ENCODE measurements around the gene CSH1. TPM values are rescaled to one million over a fixed set of nuclear protein-coding genes. Genes with fewer than 3 reads are reported as not detected.
"Not testable (repeated sequence)": the region's sequence is repeated elsewhere in the genome, so short reads cannot be mapped to it uniquely, and the experiment has no call there.

The CSH1 gene
- total RNA-seq, 1 donor from 2014 or later: not detected

DNA sequence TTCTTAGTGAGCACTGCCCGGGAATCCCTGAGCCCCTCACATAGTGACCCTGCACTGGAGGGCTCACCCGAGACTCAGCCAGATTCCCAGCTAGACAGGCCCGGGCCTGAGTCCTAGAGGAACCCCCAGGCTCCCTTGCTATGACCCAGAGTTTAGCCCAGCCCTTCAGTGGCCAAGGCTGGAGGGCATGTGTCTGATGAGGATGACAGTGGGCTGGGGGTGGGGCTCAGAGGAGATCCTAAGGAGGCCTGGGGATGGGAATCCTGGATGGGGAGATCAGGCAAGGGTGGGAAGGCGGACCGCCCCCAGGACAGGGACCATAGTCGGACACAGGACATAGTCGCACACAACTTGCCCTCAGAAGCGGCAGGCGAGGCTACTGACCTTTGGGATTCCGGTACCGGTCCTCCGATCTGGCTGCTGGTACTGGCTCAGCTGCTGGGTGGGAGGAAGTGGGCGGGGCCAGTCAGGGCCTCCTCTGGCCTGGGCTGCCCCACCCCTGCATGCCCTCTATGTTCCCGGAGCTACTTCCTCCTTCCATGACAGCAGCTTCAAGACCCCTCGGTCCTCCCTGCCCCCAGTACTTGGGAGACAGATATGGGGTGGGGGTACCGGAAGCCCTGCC, 34.7 kb upstream of the CSH1 start:
- DNase-seq (ENCODE audit: missing footprints) (peak; percentile 87), ATAC-seq (peak; percentile 77)
- intact Hi-C loops (cut with DNase I): loop anchor here (5.0 kb wide), 1 partner anchor 61 kb away; no protein-coding TSS in a partner anchor

DNA sequence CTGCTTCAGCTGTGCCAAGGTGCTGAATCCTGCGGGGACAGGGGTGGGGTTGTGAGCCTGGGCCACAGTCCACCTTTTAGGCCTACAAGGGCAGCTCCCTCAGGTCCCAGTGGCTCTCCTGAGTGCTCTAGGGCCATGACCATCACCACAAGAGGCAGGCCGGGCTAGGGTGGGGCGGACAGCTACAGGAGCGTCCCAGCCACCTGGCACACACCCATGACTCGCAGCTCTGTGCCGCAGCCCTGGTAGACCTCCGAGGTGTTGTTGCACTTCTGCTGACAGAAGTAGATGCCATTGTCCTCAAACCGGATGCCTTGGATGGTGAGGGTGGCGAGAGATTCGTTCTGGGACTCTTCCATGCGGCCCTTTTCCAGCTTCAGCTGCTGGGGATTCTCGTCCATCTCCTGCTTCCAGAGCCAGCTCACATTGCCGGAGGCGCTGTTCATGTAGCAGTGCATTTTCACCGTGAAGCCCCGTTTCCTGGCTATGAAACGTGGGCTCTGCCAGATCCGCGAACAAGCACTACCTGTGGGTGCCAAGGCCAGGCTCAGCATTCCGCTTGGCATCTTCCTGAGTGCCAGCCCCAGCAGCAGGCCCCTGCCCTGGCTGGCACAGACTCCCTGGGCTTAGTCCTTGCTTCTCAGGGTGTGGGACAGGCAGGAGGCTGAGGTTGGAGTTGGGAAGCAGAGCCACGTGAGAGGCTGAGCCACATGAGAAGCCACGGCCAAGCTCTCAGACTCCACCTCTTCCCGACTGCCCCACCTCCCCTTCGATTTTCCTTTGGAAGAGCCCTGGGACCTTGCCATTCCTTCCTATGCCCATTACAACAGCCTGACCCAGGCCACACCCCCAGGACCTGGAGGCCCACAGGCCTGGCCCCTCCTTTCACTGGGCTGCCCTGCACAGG, 33.7 kb upstream of the CSH1 start:
- intact Hi-C loops (cut with DNase I): loop anchor here (5.0 kb wide), 1 partner anchor 62 kb away; no protein-coding TSS in a partner anchor
- ATAC-seq (no peak), DNase-seq (ENCODE audit: missing footprints) (peak; percentile 28)

DNA sequence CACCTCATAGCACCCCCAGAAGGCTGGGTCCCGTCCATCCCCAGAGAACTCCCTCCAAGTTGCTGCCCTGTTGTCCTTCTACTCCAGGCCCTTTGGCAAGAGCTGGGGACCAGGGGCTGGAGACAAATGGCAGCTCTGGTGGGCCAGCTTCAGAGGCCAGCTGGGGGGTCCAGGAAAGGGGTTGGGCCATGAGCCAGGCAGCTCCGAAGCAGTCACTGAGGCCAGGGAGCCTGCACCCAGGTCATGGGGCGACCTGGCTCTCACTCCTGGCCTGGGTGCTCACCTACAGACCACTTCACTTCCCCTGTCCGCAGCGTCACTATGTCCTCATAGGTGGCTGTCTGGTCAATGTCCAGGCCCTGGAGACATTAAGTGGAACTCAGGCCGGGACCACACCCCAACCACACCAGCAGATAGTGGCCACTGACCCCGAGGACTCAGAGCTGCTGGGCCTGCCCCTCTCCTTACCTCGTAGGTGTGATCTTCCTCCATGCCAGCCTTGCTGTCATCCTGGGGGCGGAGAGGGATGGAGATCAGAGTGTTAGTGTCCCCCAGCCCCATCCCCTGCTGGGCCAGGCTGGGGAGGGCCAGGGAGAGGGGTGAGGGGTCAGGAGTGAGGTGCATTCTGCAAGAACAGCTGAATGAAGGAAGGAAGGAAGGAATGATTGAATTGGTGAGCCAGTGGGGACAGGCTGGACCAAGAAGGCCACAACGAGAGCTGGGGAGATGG, 32.8 kb upstream of the CSH1 start:
- intact Hi-C loops (cut with DNase I): no loop called here
- ATAC-seq (no peak), DNase-seq (ENCODE audit: missing footprints) (peak; percentile 21)

DNA sequence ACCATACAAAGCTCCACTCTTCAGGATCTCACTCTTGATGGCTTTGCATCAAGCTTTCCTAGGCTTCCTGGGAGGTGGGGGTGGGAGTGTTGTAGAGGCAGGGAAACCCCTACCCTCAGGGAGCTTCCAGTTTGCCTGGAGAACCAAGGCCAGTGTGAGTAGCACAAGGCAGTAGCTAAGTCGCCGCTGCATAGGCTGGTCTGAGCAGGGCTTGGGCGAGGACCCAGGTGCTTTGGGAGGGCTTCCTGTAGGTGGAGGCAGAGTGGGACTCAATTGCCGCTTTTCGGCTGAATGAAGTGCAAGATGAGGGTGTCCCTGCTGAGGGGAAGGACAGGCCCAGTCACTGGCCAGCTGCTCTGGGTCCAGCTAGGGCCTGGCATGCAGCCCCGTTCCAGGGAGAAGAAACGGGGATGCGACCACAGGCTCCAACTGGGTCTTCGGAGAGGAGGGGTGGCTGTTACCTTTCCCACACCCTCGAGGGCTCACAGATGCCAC, 31.8 kb upstream of the CSH1 start:
- ATAC-seq: no peak
- intact Hi-C loops (cut with DNase I): no loop called here
- DNase-seq (ENCODE audit: missing footprints): peak; percentile 16

DNA sequence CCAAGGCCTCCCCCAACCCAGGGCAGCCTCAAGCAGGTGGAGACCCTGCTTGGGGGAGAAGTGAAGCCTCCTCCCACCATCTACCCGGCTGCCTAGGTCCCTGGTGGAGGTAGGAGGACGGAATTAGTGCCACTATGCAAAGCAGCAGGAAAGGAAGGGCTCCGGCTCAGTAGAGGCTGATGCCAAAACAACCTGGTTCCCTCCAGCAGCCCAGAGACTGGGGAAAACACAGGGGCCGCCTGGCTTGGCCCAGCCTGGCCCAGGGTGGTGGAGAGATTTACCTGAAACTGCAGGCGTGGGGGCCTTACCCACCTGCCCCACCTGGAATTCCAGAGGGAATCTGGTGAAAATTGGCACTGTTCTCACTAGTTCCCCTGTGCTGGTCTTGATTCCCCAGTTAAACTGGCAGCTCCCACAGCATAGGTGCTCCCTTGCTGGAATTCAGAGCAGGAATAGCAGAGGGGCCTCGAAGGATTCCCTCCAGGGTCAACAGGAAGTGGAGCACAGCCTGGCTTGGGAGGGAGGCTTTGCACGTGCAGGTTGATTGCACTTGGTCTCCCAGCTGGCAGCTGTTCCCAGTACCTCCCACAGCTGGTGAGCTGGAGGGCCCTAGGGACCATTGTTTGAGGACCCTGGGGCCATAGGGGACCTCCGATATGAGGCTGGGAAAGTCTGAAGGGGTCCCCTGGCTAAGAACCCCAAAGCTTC, 31.2 kb upstream of the CSH1 start:
- intact Hi-C loops (cut with DNase I): no loop called here
- DNase-seq (ENCODE audit: missing footprints) (peak; percentile 39), ATAC-seq (no peak)

DNA sequence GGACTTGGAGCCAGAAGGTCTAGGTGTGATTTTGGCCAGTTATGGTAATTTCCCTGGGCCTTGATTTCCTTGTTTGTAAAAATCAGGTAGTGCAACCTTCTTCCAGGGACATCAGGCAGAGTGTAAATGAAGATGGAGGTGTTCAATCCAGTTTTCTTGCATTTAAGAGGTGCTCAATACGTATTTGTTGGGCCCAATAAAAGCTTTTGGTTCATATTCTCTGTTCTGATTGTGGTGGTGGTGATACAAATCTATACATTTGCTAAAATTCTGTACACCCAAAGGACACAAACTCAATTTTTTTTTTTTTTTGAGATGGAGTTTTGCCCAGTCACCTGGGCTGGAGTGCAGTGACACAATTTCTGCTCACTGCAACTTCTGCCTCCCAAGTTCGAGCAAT, 29.8 kb upstream of the CSH1 start:
- ATAC-seq (no peak), DNase-seq (ENCODE audit: missing footprints) (no peak)
- intact Hi-C loops (cut with DNase I): no loop called here

DNA sequence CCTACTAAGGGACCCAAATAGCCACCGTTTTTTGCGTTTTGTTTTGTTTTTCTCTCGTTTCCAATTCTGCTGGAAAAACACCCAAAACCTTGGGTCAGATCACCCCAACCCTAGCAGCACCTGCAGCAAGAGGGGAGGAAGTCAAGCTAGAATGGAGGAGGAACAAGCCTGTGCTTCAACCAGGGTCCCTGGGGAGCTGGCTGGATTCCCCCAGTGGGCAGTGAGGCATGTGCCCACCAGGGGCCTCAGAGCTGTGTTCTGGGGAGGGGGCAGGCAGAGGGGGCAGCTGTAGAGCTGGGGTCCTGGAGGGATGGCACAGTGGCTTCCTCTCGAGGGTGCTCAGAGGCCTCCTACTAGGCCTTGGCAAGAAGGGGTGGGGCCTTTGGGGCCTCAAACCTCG, 29.2 kb upstream of the CSH1 start:
- DNase-seq (ENCODE audit: missing footprints): peak; percentile 25
- ATAC-seq: no peak
- intact Hi-C loops (cut with DNase I): no loop called here

DNA sequence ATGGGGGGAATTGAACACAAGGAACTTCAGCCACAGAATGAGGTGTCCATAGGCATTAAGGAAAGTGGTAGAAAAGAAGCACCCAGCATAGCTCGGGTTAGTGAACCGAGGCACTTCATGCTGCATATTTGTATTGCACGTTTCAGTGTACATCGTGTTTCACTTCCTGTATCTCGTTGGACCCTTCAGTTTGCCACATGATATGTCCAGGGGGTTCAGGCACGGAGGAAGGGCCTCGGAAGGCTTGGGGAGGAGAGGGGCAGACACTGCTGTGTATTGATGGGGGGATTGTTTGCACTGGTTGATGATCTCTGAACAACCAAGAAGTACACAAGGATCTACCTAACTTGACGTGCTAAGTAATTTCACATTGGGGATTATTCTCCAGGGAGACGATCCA, 26.0 kb upstream of the CSH1 start:
- intact Hi-C loops (cut with DNase I); ATAC-seq; DNase-seq (ENCODE audit: missing footprints): not testable (repeated sequence)

DNA sequence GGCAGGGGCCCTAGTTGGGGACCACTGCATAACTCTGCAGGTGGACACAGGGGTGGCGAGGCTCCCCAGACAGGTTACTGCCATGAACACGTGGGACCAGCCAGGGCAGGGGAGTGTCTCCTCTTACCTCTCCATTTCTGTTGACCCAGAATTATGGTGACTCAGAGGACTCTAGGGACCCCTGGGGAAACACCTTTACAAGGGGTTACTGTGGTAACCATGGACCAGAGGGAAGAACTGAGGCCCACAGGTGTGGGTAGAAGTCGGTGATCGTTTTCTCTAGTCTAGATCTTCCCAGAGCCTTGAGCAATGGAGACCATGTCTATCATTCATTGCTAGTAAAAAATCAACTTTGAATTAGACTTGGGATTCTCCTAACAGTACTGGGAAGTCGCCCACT, 24.4 kb upstream of the CSH1 start:
- ATAC-seq; DNase-seq (ENCODE audit: missing footprints); intact Hi-C loops (cut with DNase I): not testable (repeated sequence)

DNA sequence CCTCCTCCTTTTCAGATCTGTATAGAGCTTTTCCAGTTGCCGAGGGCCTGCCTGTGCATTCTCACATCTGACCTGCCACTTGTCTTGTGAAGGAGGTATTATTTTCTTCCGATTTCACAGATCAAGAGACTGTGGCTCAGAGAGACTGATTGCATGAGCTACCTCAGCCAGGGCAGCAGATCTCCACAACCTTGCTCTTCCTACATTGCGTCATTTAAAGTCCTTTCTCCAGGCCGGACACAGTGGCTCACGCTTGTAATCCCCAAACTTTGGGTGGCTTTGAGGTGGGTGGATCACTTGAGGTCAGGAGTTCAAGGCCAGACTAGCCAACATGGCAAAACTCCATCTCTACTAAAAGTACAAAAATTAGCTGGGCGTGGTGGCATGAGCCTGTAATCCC, 23.7 kb upstream of the CSH1 start:
- DNase-seq (ENCODE audit: missing footprints); intact Hi-C loops (cut with DNase I); ATAC-seq: not testable (repeated sequence)

DNA sequence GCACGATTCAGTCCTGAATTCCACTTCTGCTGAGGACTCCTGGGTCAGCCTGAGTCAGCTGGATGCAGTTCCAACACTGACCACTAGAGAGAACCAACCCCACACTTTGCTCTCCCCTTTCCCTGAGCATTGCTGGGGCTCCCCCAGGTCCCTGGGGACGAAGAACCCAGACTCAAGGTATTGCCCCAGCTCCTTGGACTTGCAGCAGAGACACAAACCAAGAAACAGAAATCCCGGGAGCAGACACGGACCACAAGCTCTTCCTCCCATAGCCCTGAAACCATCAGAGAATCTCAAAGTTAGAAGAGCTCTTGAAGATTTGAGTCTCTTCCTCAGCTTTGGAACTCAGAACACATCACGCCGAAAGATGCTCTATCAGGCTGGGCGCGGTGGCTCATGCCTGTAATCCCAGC, 22.9 kb upstream of the CSH1 start:
- intact Hi-C loops (cut with DNase I): loop anchor here (1.0 to 2.0 kb wide), 3 partner anchors 27 to 105 kb away; no protein-coding TSS in a partner anchor
- ATAC-seq: peak; percentile 65

DNA sequence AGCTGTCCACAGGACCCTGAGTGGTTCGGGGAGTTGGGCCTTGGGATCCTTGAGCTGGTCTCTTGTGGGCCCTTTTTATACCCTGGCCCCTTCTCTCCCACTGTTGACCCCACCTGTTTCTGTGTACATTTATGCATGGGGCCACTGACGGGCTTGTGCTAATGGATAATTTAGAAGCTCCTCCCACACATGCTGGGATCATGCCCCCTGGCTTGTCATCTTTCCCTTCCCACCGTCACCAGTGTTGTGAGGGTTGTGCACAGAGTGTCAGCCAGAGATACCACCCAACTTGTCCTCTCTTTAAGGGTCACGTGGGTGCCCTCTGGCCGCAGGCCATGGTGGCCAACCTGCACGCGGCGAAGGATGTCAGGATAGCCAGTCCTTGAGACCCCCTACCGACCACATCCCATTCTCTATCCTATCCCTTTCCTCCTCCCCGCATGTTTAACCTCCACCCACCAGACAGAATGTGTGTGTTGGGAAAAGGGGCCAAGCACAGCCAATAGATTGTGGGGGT, 22.5 kb upstream of the CSH1 start, which contains the start of gene GH1:
TSS of gene GH1 (minus strand) at position 51 of the 517 bp plus-strand sequence. CDS start 63 bp downstream, outside the sequence.
- intact Hi-C loops (cut with DNase I): loop anchor here (1.0 to 2.0 kb wide), 3 partner anchors 28 to 106 kb away; no protein-coding TSS in a partner anchor
- DNase-seq (ENCODE audit: missing footprints): not testable (repeated sequence)

More for the DNA sequence above, 22.9 kb upstream of the CSH1 start:
- no peak for DNase-seq (ENCODE audit: missing footprints)

DNA sequence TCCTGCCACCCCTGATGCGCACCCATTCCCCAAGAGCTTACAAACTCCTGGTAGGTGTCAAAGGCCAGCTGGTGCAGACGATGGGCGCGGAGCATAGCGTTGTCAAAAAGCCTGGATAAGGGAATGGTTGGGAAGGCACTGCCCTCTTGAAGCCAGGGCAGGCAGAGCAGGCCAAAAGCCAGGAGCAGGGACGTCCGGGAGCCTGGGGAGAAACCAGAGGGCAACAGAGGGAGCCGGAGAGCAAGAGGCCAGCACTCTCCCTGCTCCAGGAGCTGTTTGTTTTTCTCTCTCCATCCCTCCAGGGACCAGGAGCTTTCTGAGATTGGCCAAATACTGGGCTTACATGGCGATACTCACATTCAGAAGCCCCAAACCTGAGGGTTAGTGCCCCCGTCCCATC, 21.9 kb upstream of the CSH1 start:
- DNase-seq (ENCODE audit: missing footprints): no peak
- intact Hi-C loops (cut with DNase I): loop anchor here (2.0 kb wide), 2 partner anchors 28 to 106 kb away; no protein-coding TSS in a partner anchor
- ATAC-seq: no peak

More for the DNA sequence above, 22.5 kb upstream of the CSH1 start, which contains the start of gene GH1:
- not testable (repeated sequence) for ATAC-seq

DNA sequence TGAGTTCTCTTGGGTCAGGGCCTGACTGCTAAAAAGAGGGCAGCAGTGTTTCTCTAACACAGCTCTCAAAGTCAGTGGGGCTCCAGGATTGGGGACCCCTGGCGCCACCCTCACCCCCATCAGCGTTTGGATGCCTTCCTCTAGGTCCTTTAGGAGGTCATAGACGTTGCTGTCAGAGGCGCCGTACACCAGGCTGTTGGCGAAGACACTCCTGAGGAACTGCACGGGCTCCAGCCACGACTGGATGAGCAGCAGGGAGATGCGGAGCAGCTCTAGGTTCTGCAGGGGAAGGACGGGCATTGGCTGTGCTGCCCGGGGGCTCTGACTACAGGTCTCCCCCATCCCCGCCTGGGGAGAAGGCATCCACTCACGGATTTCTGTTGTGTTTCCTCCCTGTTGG, 21.3 kb upstream of the CSH1 start:
- no peak for DNase-seq (ENCODE audit: missing footprints)
- ATAC-seq: no peak
- intact Hi-C loops (cut with DNase I): loop anchor here (2.0 kb wide), 2 partner anchors 29 to 107 kb away; no protein-coding TSS in a partner anchor

DNA sequence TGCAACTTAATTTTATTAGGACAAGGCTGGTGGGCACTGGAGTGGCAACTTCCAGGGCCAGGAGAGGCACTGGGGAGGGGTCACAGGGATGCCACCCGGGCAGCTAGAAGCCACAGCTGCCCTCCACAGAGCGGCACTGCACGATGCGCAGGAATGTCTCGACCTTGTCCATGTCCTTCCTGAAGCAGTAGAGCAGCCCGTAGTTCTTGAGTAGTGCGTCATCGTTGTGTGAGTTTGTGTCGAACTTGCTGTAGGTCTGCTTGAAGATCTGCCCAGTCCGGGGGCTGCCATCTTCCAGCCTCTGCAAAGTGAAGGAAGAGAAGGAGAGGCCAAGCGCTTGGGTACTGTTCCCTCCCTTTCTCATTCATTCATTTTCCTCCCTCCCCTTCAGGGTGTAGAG, 20.8 kb upstream of the CSH1 start:
- intact Hi-C loops (cut with DNase I); DNase-seq (ENCODE audit: missing footprints); ATAC-seq: not testable (repeated sequence)

DNA sequence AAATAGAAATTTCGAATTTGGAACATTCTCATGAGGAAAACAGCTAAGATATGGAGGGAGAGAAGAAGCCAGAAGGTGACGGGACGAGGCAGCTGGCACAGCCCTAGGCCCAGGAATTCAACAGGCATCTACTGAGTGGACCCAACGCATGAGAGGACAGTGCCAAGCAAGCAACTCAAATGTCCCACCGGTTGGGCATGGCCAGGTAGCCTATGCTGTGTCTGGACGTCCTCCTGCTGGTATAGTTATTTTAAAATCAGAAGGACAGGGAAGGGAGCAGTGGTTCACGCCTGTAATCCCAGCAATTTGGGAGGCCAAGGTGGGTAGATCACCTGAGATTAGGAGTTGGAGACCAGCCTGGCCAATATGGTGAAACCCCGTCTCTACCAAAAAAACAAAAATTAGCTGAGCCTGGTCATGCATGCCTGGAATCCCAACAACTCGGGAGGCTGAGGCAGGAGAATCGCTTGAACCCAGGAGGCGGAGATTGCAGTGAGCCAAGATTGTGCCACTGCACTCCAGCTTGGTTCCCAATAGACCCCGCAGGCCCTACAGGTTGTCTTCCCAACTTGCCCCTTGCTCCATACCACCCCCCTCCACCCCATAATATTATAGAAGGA, 20.3 kb upstream of the CSH1 start:
- DNase-seq (ENCODE audit: missing footprints) (no peak), ATAC-seq (no peak)
- intact Hi-C loops (cut with DNase I): no loop called here

DNA sequence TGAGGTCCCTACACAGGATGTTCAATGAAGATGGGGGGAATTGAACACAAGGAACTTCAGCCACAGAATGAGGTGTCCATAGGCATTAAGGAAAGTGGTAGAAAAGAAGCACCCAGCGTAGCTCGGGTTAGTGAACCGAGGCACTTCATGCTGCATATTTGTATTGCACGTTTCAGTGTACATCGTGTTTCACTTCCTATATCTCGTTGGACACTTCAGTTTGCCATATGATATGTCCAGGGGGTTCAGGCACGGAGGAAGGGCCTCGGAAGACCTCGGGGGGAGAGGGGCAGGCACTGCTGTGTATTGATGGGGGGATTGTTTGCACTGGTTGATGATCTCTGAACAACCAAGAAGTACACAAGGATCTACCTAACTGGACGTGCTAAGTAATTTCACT, 19.4 kb upstream of the CSH1 start:
- intact Hi-C loops (cut with DNase I); DNase-seq (ENCODE audit: missing footprints); ATAC-seq: not testable (repeated sequence)

Measured in Right ventricle myocardium inferior (tissue), 1 donor.